ENCODE data around the gene ASB18. TPM values are rescaled to one million over a fixed set of nuclear protein-coding genes. Genes with fewer than 3 reads are reported as not detected.

Gene ASB18
- total and polyA plus RNA-seq, 2 experiments from 2014 or later, result not detected

DNA sequence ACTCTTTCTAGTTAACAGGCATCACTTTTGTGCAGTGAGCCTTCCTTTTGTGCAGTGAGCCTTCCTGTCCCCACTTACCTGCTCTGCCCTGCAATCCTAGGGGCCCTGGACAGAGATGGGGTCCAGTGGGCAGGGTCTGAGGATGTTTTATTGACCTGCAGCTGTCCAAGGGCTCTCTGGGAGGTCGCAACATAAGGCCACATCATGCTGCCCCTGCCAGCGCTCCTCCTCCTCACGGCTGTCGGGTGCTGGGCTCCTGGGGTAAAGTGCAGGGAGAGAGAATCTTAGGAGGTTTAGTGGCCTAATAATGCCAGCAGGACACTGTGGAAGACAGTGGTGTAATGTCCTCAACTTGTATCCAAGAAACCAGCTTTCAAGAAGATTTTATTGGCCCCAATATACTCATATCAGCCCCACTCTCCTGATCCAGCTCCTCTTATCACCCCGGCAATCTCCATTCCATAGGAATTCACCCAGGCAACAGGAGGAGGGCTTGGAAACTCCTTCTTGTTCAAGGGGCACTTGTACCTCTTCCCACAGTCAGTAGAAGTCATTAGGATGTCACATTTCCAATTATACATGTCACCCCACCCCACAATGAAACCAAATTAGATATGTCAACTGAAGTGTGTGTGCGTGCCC lies 41.9 kb upstream of the ASB18 start:
- TF ChIP-seq EZH2phosphoT487 (IDR thresholded peaks at IDR 0.05; ENCODE audit: unreplicated experiment), result no peak
- no peak for TF ChIP-seq ZNF331 (CRISPR knock-in tag; IDR thresholded peaks at IDR 0.05; ENCODE audit: low read depth)
- no peak for TF ChIP-seq EZH2 (IDR thresholded peaks at IDR 0.05; ENCODE audit: low read depth, unreplicated experiment)
- no peak for TF ChIP-seq POLR2AphosphoS5 (IDR thresholded peaks at IDR 0.05; ENCODE audit: low read depth)
- TF ChIP-seq CTCF (conservative IDR thresholded peaks at IDR 0.05; ENCODE audit: low read depth in 2 of 2), result no peak
- TF ChIP-seq, protein P1, sequence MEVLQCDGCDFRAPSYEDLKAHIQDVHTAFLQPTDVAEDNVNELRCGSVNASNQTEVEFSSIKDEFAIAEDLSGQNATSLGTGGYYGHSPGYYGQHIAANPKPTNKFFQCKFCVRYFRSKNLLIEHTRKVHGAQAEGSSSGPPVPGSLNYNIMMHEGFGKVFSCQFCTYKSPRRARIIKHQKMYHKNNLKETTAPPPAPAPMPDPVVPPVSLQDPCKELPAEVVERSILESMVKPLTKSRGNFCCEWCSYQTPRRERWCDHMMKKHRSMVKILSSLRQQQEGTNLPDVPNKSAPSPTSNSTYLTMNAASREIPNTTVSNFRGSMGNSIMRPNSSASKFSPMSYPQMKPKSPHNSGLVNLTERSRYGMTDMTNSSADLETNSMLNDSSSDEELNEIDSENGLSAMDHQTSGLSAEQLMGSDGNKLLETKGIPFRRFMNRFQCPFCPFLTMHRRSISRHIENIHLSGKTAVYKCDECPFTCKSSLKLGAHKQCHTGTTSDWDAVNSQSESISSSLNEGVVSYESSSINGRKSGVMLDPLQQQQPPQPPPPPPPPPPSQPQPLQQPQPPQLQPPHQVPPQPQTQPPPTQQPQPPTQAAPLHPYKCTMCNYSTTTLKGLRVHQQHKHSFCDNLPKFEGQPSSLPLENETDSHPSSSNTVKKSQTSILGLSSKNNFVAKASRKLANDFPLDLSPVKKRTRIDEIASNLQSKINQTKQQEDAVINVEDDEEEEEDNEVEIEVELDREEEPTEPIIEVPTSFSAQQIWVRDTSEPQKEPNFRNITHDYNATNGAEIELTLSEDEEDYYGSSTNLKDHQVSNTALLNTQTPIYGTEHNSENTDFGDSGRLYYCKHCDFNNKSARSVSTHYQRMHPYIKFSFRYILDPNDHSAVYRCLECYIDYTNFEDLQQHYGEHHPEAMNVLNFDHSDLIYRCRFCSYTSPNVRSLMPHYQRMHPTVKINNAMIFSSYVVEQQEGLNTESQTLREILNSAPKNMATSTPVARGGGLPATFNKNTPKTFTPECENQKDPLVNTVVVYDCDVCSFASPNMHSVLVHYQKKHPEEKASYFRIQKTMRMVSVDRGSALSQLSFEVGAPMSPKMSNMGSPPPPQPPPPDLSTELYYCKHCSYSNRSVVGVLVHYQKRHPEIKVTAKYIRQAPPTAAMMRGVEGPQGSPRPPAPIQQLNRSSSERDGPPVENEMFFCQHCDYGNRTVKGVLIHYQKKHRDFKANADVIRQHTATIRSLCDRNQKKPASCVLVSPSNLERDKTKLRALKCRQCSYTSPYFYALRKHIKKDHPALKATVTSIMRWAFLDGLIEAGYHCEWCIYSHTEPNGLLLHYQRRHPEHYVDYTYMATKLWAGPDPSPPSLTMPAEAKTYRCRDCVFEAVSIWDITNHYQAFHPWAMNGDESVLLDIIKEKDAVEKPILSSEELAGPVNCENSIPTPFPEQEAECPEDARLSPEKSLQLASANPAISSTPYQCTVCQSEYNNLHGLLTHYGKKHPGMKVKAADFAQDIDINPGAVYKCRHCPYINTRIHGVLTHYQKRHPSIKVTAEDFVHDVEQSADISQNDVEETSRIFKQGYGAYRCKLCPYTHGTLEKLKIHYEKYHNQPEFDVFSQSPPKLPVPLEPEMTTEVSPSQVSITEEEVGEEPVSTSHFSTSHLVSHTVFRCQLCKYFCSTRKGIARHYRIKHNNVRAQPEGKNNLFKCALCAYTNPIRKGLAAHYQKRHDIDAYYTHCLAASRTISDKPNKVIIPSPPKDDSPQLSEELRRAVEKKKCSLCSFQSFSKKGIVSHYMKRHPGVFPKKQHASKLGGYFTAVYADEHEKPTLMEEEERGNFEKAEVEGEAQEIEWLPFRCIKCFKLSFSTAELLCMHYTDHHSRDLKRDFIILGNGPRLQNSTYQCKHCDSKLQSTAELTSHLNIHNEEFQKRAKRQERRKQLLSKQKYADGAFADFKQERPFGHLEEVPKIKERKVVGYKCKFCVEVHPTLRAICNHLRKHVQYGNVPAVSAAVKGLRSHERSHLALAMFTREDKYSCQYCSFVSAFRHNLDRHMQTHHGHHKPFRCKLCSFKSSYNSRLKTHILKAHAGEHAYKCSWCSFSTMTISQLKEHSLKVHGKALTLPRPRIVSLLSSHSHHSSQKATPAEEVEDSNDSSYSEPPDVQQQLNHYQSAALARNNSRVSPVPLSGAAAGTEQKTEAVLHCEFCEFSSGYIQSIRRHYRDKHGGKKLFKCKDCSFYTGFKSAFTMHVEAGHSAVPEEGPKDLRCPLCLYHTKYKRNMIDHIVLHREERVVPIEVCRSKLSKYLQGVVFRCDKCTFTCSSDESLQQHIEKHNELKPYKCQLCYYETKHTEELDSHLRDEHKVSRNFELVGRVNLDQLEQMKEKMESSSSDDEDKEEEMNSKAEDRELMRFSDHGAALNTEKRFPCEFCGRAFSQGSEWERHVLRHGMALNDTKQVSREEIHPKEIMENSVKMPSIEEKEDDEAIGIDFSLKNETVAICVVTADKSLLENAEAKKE (CRISPR knock-in tag; IDR thresholded peaks at IDR 0.05), result no peak
- TF ChIP-seq REST (IDR thresholded peaks at IDR 0.05; ENCODE audit: unreplicated experiment), result no peak
- no peak for TF ChIP-seq CREB1 (CRISPR knock-in tag; IDR thresholded peaks at IDR 0.05; ENCODE audit: low read depth)
- TF ChIP-seq ETS1 (IDR thresholded peaks at IDR 0.05), result no peak
- TF ChIP-seq ZNF114 (CRISPR knock-in tag; IDR thresholded peaks at IDR 0.05), result no peak
- no peak for TF ChIP-seq NANOG (IDR thresholded peaks at IDR 0.05; ENCODE audit: borderline replicate concordance)
- H3K27ac Mint-ChIP-seq, result no peak overlapping the region
- ATAC-seq (no peak), DNase-seq (ENCODE audit: low spot score) (no peak)
- no peaks in the 10 kb centered on the region for H3K9me3 Mint-ChIP-seq
- Histone ChIP-seq H3K4me3 (no peak overlapping the region), H3K36me3 (ENCODE audit: insufficient read depth) (no peaks in the 10 kb centered on the region), H3K4me1 (ENCODE audit: insufficient read depth) (peaks cover 14% of the 10 kb centered on the region), H3K4me2 (no peak overlapping the region), H4K20me1 (replicated peaks; ENCODE audit: insufficient read depth) (no peaks in the 10 kb centered on the region), H3K9me2 (ENCODE audit: insufficient read depth) (peaks cover 3% of the 10 kb centered on the region; the same call in 1 of the 2 replicates), H3F3A (replicated peaks; ENCODE audit: low read depth) (no peaks in the 10 kb centered on the region), H3K27ac (ENCODE audit: low read depth) (no peak overlapping the region), H3K79me2 (replicated peaks; ENCODE audit: insufficient read depth) (no peaks in the 10 kb centered on the region), H3K27me3 (ENCODE audit: insufficient read depth) (no peaks in the 10 kb centered on the region), H2AFZ (no peak overlapping the region)
- H3K27me3 Mint-ChIP-seq (ENCODE audit: insufficient read depth, low read depth, poor library complexity), result peaks cover 3% of the 10 kb centered on the region
- H3K4me3 Mint-ChIP-seq, result no peak overlapping the region
- peaks cover 16% of the 10 kb centered on the region for H3K4me1 Mint-ChIP-seq
- no peaks in the 10 kb centered on the region for H3K36me3 Mint-ChIP-seq (ENCODE audit: low read depth)

Data from GM23338 (cell line).